GM12873 (cell line): ENCODE data around the gene PAPPA2.

Source experiments
- CTCF ChIP-seq: IDR thresholded peaks from 2 replicates; pipeline ENCODE4 v1.5.1; 2012; ENCODE audit warnings: low read depth, mild to moderate bottlenecking, moderate library complexity, low read length, control low read depth; ENCODE audit not compliant: insufficient read depth; ENCODE audit errors: missing control alignments

Gene PAPPA2

GRCh38 chr1:176786274-176786673 is 323.3 kb downstream of the PAPPA2 start:
- no peak for TF ChIP-seq CTCF

GRCh38 chr1:176789571-176790090 is 326.7 kb downstream of the PAPPA2 start:
- TF ChIP-seq CTCF = no peak

GRCh38 chr1:176790786-176791185 is 327.8 kb downstream of the PAPPA2 start:
- TF ChIP-seq CTCF = no peak

GRCh38 chr1:176791906-176792305 is 328.9 kb downstream of the PAPPA2 start:
- TF ChIP-seq CTCF = no peak

GRCh38 chr1:176794897-176795508 is 332.0 kb downstream of the PAPPA2 start:
- TF ChIP-seq CTCF = no peak

- no peak for TF ChIP-seq CTCF
Observed at GRCh38 chr1:176795929-176796328, 333.0 kb downstream of the PAPPA2 start.

- no peak for TF ChIP-seq CTCF
Observed at GRCh38 chr1:176796583-176796982, 333.6 kb downstream of the PAPPA2 start.

GRCh38 chr1:176799327-176799726 is 336.4 kb downstream of the PAPPA2 start:
- no peak for TF ChIP-seq CTCF
